PFSK-1 (cell line): ENCODE data around the gene PPP2R2B.

Source experiments
- POLR2AphosphoS5 ChIP-seq: IDR thresholded peaks from 2 replicates; pipeline ENCODE4 v1.6.1; 2012; ENCODE audit warnings: low read depth, mild to moderate bottlenecking, control low read depth, low read length, moderate library complexity
- TF ChIP-seq, protein P1 (sequence below), 2 experiments: IDR thresholded peaks; 2 replicates each; pipeline versions ENCODE4 v1.6.1 to v1.8.0; 2011 to 2012; ENCODE audit warnings: low read depth in 2 of 2, low read length in 2 of 2, control low read depth in 1 of 2, inconsistent platforms in 1 of 2, mild to moderate bottlenecking in 1 of 2, moderate library complexity in 1 of 2; ENCODE audit not compliant: insufficient read depth in 1 of 2

DNA sequence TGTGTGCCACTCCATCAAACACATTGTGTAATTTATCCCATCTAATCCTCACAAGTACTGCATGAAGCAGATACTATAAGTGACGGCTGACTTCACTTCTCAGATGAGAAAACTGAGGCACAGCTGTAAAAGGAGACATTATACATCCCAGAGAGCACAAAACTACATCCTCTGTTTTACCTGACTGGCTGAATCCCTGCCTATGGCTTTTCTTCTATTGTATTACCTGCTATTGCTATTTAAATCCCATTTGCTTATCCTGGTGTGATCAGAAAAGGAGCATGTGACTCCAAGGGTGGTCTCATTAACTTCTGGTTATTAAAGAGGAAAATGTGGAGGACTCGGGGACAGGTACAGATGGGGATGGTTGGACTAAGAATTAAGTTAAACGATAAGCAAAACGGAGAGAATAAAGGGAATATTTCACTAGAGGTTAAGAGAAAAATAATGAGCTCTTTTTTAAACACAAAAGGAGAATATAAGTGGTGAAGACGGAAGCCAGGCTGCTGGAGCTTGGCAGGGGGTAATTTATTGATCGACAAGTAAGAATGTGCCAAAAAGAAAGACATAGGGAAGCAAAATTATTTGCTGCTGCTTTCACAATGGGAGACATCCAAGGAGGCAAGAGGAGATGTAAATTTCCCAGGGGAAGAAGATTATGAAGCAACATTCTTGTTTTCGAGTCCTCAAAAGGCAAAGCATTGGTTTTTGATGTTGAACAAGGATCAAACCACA, 206.8 kb downstream of the PPP2R2B start:
- TF ChIP-seq, protein P1, sequence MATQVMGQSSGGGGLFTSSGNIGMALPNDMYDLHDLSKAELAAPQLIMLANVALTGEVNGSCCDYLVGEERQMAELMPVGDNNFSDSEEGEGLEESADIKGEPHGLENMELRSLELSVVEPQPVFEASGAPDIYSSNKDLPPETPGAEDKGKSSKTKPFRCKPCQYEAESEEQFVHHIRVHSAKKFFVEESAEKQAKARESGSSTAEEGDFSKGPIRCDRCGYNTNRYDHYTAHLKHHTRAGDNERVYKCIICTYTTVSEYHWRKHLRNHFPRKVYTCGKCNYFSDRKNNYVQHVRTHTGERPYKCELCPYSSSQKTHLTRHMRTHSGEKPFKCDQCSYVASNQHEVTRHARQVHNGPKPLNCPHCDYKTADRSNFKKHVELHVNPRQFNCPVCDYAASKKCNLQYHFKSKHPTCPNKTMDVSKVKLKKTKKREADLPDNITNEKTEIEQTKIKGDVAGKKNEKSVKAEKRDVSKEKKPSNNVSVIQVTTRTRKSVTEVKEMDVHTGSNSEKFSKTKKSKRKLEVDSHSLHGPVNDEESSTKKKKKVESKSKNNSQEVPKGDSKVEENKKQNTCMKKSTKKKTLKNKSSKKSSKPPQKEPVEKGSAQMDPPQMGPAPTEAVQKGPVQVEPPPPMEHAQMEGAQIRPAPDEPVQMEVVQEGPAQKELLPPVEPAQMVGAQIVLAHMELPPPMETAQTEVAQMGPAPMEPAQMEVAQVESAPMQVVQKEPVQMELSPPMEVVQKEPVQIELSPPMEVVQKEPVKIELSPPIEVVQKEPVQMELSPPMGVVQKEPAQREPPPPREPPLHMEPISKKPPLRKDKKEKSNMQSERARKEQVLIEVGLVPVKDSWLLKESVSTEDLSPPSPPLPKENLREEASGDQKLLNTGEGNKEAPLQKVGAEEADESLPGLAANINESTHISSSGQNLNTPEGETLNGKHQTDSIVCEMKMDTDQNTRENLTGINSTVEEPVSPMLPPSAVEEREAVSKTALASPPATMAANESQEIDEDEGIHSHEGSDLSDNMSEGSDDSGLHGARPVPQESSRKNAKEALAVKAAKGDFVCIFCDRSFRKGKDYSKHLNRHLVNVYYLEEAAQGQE (IDR thresholded peaks at IDR 0.05; ENCODE audit: insufficient read depth in 1 of 2, low read depth in 2 of 2, low read length in 2 of 2): no peak
- no peak for TF ChIP-seq POLR2AphosphoS5
